Chondrocyte (in vitro differentiated cells): Measurements from ENCODE around the gene CADM2. TPM values are rescaled to one million over a fixed set of nuclear protein-coding genes. Genes with fewer than 3 reads are reported as not detected.

Experiments used
- DNase-seq: peaks from one replicate; pipeline ENCODE4 v3.0.0; 2021; ENCODE audit warnings: mixed read lengths, low spot score
- H3K27ac Mint-ChIP-seq: one replicate; pipeline ENCODE4 v1.8.0; 2021; ENCODE audit warnings: mild to moderate bottlenecking, moderate library complexity, mixed read lengths; ENCODE audit not compliant: unreplicated experiment
- H3K27me3 Mint-ChIP-seq: 2 replicates; pipeline ENCODE4 v1.8.0; 2021; ENCODE audit warnings: low read depth, mixed read lengths
- H3K36me3 Mint-ChIP-seq: 2 replicates; pipeline ENCODE4 v1.8.0; 2021; ENCODE audit warnings: low read depth, mixed read lengths
- H3K4me1 Mint-ChIP-seq: 2 replicates; pipeline ENCODE4 v1.8.0; 2021; ENCODE audit warnings: low read depth, mild to moderate bottlenecking, mixed read lengths
- H3K4me3 Mint-ChIP-seq: one replicate; pipeline ENCODE4 v1.8.0; 2021; ENCODE audit warnings: mild to moderate bottlenecking, moderate library complexity, mixed read lengths; ENCODE audit not compliant: unreplicated experiment
- H3K9me3 Mint-ChIP-seq: 2 replicates; pipeline ENCODE4 v1.8.0; 2021; ENCODE audit warnings: low read depth, mixed read lengths
- total RNA-seq: library from RNA; stranded (reverse); gene quantifications from 3 replicates; pipeline ENCODE4 v1.2.1, GENCODE V29; 2021
- TF ChIP-seq, protein P1 (sequence below): fragments of 200-600 bp; sonication (generic); IDR thresholded peaks from 2 replicates; pipeline ENCODE4 v1.5.0; 2021; ENCODE audit warnings: antibody characterized with exemption, mild to moderate bottlenecking, moderate library complexity

The CADM2 gene
- total RNA-seq, 1 donor from 2014 or later, result 1.1 TPM

DNA sequence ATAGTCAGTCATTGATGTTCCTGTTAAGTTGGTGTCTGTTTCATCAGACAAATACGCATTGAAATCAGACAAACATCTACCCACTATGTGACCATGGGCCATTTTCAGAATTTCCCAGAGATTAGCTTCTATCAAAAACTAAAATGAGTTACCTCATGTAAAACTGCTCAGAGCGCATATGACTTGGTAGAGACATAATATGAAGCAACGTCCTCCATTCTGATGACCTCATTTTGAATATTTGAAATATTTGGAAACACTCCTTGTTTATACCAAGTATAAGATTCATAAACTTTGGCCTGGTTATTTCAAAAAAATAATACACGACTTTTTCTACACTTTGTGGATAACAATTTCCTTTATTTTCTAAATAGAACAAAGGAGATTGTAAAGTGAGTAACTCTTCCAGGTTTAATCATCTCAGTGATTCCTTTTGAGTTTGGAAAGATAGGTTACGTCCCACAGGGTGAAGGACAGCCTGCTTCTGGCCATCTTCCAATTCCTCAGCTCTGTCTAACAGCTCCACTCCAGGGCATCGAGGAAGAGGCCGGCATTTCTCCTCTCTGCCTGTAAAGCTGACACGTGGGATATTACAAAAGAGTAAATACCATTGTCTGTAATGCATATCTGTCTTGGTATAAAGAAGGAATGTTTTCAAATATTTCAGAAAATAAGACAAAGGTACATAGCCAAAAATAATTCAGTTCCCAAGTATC lies 122.6 kb downstream of the CADM2 start:
- no peaks in the 10 kb centered on the region for H3K9me3 Mint-ChIP-seq
- no peaks in the 10 kb centered on the region for H3K36me3 Mint-ChIP-seq
- no peak overlapping the region for H3K4me3 Mint-ChIP-seq
- peaks cover 8% of the 10 kb centered on the region for H3K27me3 Mint-ChIP-seq
- H3K27ac Mint-ChIP-seq, result no peak overlapping the region
- DNase-seq, result no peak
- no peaks in the 10 kb centered on the region for H3K4me1 Mint-ChIP-seq
- TF ChIP-seq, protein P1, sequence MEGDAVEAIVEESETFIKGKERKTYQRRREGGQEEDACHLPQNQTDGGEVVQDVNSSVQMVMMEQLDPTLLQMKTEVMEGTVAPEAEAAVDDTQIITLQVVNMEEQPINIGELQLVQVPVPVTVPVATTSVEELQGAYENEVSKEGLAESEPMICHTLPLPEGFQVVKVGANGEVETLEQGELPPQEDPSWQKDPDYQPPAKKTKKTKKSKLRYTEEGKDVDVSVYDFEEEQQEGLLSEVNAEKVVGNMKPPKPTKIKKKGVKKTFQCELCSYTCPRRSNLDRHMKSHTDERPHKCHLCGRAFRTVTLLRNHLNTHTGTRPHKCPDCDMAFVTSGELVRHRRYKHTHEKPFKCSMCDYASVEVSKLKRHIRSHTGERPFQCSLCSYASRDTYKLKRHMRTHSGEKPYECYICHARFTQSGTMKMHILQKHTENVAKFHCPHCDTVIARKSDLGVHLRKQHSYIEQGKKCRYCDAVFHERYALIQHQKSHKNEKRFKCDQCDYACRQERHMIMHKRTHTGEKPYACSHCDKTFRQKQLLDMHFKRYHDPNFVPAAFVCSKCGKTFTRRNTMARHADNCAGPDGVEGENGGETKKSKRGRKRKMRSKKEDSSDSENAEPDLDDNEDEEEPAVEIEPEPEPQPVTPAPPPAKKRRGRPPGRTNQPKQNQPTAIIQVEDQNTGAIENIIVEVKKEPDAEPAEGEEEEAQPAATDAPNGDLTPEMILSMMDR, result no peak

DNA sequence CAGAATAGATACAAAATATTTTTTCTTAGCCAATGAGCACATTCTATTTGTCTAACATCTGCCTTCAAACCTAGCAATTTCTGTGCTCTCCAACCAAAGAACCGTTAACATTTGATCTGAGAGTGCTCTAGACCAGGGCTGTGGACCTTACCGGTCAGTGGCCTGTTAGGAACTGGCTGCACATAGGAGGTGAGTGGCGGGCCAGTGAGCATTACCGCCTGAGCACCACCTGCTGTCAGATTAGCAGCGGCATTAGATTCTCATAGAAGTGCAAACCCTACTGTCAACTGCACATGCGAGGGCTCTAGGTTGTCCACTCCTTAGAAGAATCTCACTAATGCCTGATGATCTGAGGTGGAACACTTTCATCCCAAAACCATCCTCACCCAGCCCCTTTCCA lies 131.7 kb downstream of the CADM2 start:
- TF ChIP-seq, protein P1, result no peak
- H3K9me3 Mint-ChIP-seq, result no peaks in the 10 kb centered on the region
- H3K27ac Mint-ChIP-seq, result no peak overlapping the region
- no peak for DNase-seq
- H3K4me1 Mint-ChIP-seq, result no peaks in the 10 kb centered on the region
- H3K4me3 Mint-ChIP-seq, result no peak overlapping the region
- H3K36me3 Mint-ChIP-seq, result no peaks in the 10 kb centered on the region
- peaks cover 5% of the 10 kb centered on the region for H3K27me3 Mint-ChIP-seq

DNA sequence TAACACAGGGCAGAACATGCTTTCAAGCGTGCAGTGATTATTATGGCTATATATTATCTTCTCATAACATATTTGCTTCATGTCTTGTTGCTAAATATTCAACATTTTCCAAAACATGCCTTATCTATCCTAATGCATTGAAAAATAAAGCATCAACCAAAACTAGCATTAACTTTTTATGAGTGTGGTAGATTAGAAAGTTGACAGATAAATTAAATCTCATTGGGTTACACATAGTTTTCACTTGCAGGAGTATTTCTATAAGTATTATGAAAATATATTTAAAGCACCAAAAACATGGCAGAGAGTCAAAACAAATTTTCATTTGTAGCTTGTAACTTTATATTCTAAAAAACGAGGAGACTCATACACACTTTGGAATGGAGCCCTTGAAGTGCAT lies 141.5 kb downstream of the CADM2 start:
- Mint-ChIP-seq H3K27me3 (no peaks in the 10 kb centered on the region), H3K4me3 (no peak overlapping the region), H3K9me3 (peaks cover 9% of the 10 kb centered on the region), H3K36me3 (no peaks in the 10 kb centered on the region), H3K4me1 (no peaks in the 10 kb centered on the region), H3K27ac (no peak overlapping the region)
- DNase-seq, result no peak
- TF ChIP-seq, protein P1, result no peak

DNA sequence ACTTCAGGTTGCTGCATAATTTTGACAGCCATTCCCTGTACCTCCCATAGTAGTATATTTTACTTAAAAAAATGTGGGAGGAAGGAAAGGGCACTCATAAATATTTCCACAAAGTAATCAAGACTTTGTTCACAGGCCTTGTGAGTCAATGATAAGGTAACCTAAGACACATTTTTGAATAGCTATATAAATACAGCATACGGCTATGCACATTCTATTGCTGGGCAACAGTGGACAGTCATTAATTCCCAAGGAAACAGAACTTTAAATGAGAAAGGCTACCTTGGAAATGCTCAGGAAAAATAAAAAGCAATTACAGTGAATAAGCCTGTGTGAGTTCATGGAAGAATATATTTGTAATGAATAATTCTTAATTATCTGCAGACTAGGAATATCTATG lies 144.0 kb downstream of the CADM2 start:
- no peak overlapping the region for H3K27ac Mint-ChIP-seq
- H3K4me3 Mint-ChIP-seq, result no peak overlapping the region
- peaks cover 2% of the 10 kb centered on the region for H3K27me3 Mint-ChIP-seq
- H3K4me1 Mint-ChIP-seq, result no peaks in the 10 kb centered on the region
- DNase-seq, result no peak
- TF ChIP-seq, protein P1, result no peak
- H3K9me3 Mint-ChIP-seq, result peaks cover 9% of the 10 kb centered on the region
- no peaks in the 10 kb centered on the region for H3K36me3 Mint-ChIP-seq

DNA sequence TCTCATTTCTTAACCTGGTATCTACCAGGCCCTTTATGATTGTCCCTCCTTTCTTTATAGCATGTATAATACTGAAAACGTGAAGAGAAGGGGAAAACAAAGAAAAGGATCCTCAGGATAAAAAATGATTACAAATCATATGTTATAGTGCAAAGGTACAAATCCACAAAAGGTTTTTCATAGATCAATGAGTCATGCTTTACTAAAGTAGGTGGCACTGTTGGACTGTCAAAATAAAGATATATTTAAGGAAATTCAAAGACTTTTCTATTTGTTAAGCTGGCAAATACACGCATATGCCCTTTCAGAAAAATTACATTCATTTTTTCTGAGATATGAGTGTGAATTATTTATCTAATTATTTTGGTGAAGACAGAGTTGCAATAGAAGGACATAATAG lies 151.6 kb downstream of the CADM2 start:
- TF ChIP-seq, protein P1, result peak; percentile 30

More for the DNA sequence above, 151.6 kb downstream of the CADM2 start:
- DNase-seq, result no peak
- Mint-ChIP-seq H3K9me3 (no peaks in the 10 kb centered on the region), H3K27me3 (peaks cover 13% of the 10 kb centered on the region), H3K4me3 (no peak overlapping the region), H3K4me1 (no peaks in the 10 kb centered on the region), H3K27ac (no peak overlapping the region), H3K36me3 (no peaks in the 10 kb centered on the region)
